Lung (tissue), 12 donors: ENCODE measurements around the gene IGSF23. TPM values are rescaled to one million over a fixed set of nuclear protein-coding genes. Genes with fewer than 3 reads are reported as not detected.

Experiments used
- ATAC-seq: fragments of 200-7000 bp; cut with Tn5 transposase; one replicate; pipeline ENCODE4 v1.9.1; 2020; ENCODE audit warnings: moderate number of reproducible peaks; ENCODE audit not compliant: insufficient read depth, low FRiP score
- DNase-seq, 3 donors: peaks; one replicate each; pipeline ENCODE4 v3.0.0-alpha.2; 2013 to 2017
- H3K27ac ChIP-seq, 2 donors: one replicate each; pipeline ENCODE4 v1.5.1; 2013; ENCODE audit warnings: mild to moderate bottlenecking in 2 of 2, moderate library complexity in 2 of 2, control low read depth in 1 of 2, inconsistent platforms in 1 of 2, low read depth in 1 of 2, low read length in 1 of 2
- H3K27me3 ChIP-seq, 3 donors: one replicate each; pipeline ENCODE4 v1.5.1; 2013; ENCODE audit warnings: low read length in 2 of 3; ENCODE audit not compliant: control insufficient read depth in 3 of 3, insufficient read depth in 3 of 3
- H3K36me3 ChIP-seq, 4 donors: one replicate each; pipeline ENCODE4 v1.5.1; 2013; ENCODE audit warnings: low read length in 4 of 4, mild to moderate bottlenecking in 1 of 4, moderate library complexity in 1 of 4; ENCODE audit not compliant: control insufficient read depth in 4 of 4, insufficient read depth in 4 of 4
- H3K4me1 ChIP-seq, 5 donors: one replicate each; pipeline ENCODE4 v1.5.1; 2013; ENCODE audit warnings: low read length in 5 of 5, mild to moderate bottlenecking in 2 of 5, moderate library complexity in 1 of 5; ENCODE audit not compliant: control insufficient read depth in 5 of 5, insufficient read depth in 5 of 5
- H3K4me3 ChIP-seq: one replicate; pipeline ENCODE4 v1.5.1; 2013; ENCODE audit warnings: mild to moderate bottlenecking, control low read depth, moderate library complexity
- H3K9ac ChIP-seq, 2 donors: one replicate each; pipeline ENCODE4 v1.5.1; 2013; ENCODE audit warnings: low read length in 2 of 2, control low read depth in 1 of 2; ENCODE audit not compliant: insufficient read depth in 1 of 2
- H3K9me3 ChIP-seq, 4 donors: one replicate each; pipeline ENCODE4 v1.5.1; 2013; ENCODE audit warnings: low read length in 3 of 4, mild to moderate bottlenecking in 1 of 4, moderate library complexity in 1 of 4; ENCODE audit not compliant: control insufficient read depth in 4 of 4, insufficient read depth in 3 of 4
- WGBS, 2 donors: extraction: QIAGEN DNeasy Blood & Tissue Kit; methylation state at CpG; one replicate each; pipeline ENCODE4 v1.1.7; 2013; 5-methylcytosine and 5-hydroxymethylcytosine counted together
- polyA plus RNA-seq, 2 donors: library from polyadenylated mRNA; stranded (reverse); fragments of 200-250 nt; gene quantifications; one replicate each; pipeline ENCODE4 v1.2.1, GENCODE V29; 2013
- total RNA-seq, 2 donors: library from RNA; depleted of rRNA in 1 of 2; stranded (reverse); fragments of >200 nt in 1 of 2; gene quantifications; one replicate each; pipeline ENCODE4 v1.2.1, GENCODE V29; 2014 to 2021
- TF ChIP-seq, protein P1 (sequence below): IDR thresholded peaks from 2 replicates; pipeline ENCODE4 v1.5.1; 2012; ENCODE audit warnings: mild to moderate bottlenecking; ENCODE audit errors: control extremely low read depth, extremely low read depth
- donor health status: control.
- donor health status: control.
- donor health status: Bipolar disorder and iron deficiency.
- donor health status: healthy.
- donor health status: DM: yes; HTN: yes; CAD: no.

IGSF23 gene
- total and polyA plus RNA-seq, 4 donors, result not detected

GRCh38 chr19:44582581-44583265, 30.6 kb upstream of the IGSF23 start:
- 15 to 22% methylated on average over 10 of the region's 10 CpGs for WGBS, 2 donors

GRCh38 chr19:44585371-44586133, 27.8 kb upstream of the IGSF23 start:
- ATAC-seq (no peak), DNase-seq (no peak)
- TF ChIP-seq, protein P1, sequence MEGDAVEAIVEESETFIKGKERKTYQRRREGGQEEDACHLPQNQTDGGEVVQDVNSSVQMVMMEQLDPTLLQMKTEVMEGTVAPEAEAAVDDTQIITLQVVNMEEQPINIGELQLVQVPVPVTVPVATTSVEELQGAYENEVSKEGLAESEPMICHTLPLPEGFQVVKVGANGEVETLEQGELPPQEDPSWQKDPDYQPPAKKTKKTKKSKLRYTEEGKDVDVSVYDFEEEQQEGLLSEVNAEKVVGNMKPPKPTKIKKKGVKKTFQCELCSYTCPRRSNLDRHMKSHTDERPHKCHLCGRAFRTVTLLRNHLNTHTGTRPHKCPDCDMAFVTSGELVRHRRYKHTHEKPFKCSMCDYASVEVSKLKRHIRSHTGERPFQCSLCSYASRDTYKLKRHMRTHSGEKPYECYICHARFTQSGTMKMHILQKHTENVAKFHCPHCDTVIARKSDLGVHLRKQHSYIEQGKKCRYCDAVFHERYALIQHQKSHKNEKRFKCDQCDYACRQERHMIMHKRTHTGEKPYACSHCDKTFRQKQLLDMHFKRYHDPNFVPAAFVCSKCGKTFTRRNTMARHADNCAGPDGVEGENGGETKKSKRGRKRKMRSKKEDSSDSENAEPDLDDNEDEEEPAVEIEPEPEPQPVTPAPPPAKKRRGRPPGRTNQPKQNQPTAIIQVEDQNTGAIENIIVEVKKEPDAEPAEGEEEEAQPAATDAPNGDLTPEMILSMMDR, result no peak
- Histone ChIP-seq H3K36me3 (no peaks in the 10 kb centered on the region), H3K9me3 (no peaks in the 10 kb centered on the region), H3K9ac (no peak overlapping the region), H3K27me3 (peaks cover 0 to 2% (median 0%) of the 10 kb centered on the region in 3 donors), H3K4me1 (peaks cover 0 to 7% (median 0%) of the 10 kb centered on the region in 5 donors), H3K27ac (no peak overlapping the region), H3K4me3 (no peak overlapping the region)
- 82 to 90% methylated on average over 5 of the region's 5 CpGs for WGBS, 2 donors

More at GRCh38 chr19:44582581-44583265, 30.6 kb upstream of the IGSF23 start:
- no peak for ATAC-seq
- Histone ChIP-seq H3K27me3 (peaks cover 0 to 2% (median 0%) of the 10 kb centered on the region in 3 donors), H3K27ac (no peak overlapping the region), H3K9ac (no peak overlapping the region), H3K4me1 (peaks cover 0 to 5% (median 0%) of the 10 kb centered on the region in 5 donors), H3K36me3 (no peaks in the 10 kb centered on the region), H3K9me3 (no peaks in the 10 kb centered on the region), H3K4me3 (no peak overlapping the region)
- TF ChIP-seq, protein P1, result no peak
- DNase-seq, result peak; percentile 29 to 39 (median 34)

GRCh38 chr19:44587963-44588770, 25.2 kb upstream of the IGSF23 start:
- 52 to 74% methylated on average over 2 of the region's 2 CpGs for WGBS, 2 donors
- Histone ChIP-seq H3K27ac (peak overlapping the region; percentile 70 to 75), H3K9ac (no peak overlapping the region), H3K4me1 (peaks cover 0 to 10% (median 0%) of the 10 kb centered on the region in 5 donors), H3K4me3 (no peak overlapping the region), H3K36me3 (no peaks in the 10 kb centered on the region), H3K9me3 (no peaks in the 10 kb centered on the region), H3K27me3 (no peaks in the 10 kb centered on the region)
- peak; percentile 41 for ATAC-seq
- DNase-seq, result peak in 1 of 3 donors; percentile 35
- TF ChIP-seq, protein P1, result no peak
